ENCODE results near the gene CHAF1A. TPM values are rescaled to one million over a fixed set of nuclear protein-coding genes. Genes with fewer than 3 reads are reported as not detected.

Gene CHAF1A
- total RNA-seq, 1 donor from 2014 or later, result 5.1 TPM

GRCh38 chr19:4448147-4448985 is 45.9 kb downstream of the CHAF1A start:
- Histone ChIP-seq H3K9me3 (replicated peaks) (no peaks in the 10 kb centered on the region), H3K4me1 (peaks cover 16% of the 10 kb centered on the region), H3K36me3 (peaks cover 95% of the 10 kb centered on the region), H3K27me3 (ENCODE audit: low read depth) (no peaks in the 10 kb centered on the region), H3K27ac (replicated peaks) (peak overlapping the region; percentile 78), H3K4me3 (peak overlapping the region; percentile 2)
- DNase-seq, result no peak
- intact Hi-C loops (cut with micrococcal nuclease), result no loop called here
- TF ChIP-seq, protein P1, sequence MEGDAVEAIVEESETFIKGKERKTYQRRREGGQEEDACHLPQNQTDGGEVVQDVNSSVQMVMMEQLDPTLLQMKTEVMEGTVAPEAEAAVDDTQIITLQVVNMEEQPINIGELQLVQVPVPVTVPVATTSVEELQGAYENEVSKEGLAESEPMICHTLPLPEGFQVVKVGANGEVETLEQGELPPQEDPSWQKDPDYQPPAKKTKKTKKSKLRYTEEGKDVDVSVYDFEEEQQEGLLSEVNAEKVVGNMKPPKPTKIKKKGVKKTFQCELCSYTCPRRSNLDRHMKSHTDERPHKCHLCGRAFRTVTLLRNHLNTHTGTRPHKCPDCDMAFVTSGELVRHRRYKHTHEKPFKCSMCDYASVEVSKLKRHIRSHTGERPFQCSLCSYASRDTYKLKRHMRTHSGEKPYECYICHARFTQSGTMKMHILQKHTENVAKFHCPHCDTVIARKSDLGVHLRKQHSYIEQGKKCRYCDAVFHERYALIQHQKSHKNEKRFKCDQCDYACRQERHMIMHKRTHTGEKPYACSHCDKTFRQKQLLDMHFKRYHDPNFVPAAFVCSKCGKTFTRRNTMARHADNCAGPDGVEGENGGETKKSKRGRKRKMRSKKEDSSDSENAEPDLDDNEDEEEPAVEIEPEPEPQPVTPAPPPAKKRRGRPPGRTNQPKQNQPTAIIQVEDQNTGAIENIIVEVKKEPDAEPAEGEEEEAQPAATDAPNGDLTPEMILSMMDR (IDR thresholded peaks at IDR 0.05; ENCODE audit: borderline replicate concordance), result no peak

- H3K9me3 ChIP-seq (replicated peaks), result no peaks in the 10 kb centered on the region
- TF ChIP-seq, protein P1 (IDR thresholded peaks at IDR 0.05; ENCODE audit: borderline replicate concordance), result peak; percentile 46
- peak; percentile 85 for DNase-seq
- H3K36me3 ChIP-seq, result peaks cover 100% of the 10 kb centered on the region
- H3K27ac ChIP-seq (replicated peaks), result peak overlapping the region; percentile 78
- H3K4me3 ChIP-seq, result peak overlapping the region; percentile 2
- intact Hi-C loops (cut with micrococcal nuclease), result no loop called here
- no peaks in the 10 kb centered on the region for H3K27me3 ChIP-seq (ENCODE audit: low read depth)
- peaks cover 22% of the 10 kb centered on the region for H3K4me1 ChIP-seq
These were observed 46.7 kb downstream of the CHAF1A start for GRCh38 chr19:4449022-4449638.

DNA sequence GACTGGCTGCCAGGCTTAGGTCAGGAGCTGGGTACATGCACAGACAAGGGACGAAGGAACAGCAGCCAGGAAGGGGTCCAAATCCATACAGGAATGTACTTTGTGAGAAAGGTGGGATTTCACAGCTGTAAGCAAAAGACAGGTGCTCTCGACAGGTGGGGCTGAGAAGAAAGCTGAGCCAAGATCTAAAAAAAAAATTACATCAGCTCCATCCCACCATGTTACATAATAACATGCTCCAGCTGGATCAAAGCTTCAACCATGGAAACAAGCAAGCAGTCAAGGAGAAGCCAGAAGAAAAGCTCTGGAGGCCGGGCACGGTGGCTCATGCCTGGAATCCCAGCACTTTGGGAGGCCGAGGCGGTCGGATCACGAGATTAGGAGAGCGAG is 47.2 kb downstream of the CHAF1A start:
- intact Hi-C loops (cut with micrococcal nuclease), result no loop called here
- Histone ChIP-seq H3K4me1 (peaks cover 27% of the 10 kb centered on the region), H3K9me3 (replicated peaks) (no peaks in the 10 kb centered on the region), H3K27me3 (ENCODE audit: low read depth) (no peaks in the 10 kb centered on the region), H3K27ac (replicated peaks) (peak overlapping the region; percentile 78), H3K36me3 (peaks cover 98% of the 10 kb centered on the region), H3K4me3 (no peak overlapping the region)
- DNase-seq, result no peak
- TF ChIP-seq, protein P1 (IDR thresholded peaks at IDR 0.05; ENCODE audit: borderline replicate concordance), result no peak

GRCh38 chr19:4452230-4452990 is 50.0 kb downstream of the CHAF1A start:
- no peak for DNase-seq
- Histone ChIP-seq H3K4me3 (no peak overlapping the region), H3K9me3 (replicated peaks) (no peaks in the 10 kb centered on the region), H3K27me3 (ENCODE audit: low read depth) (no peaks in the 10 kb centered on the region), H3K27ac (replicated peaks) (peak overlapping the region; percentile 56), H3K36me3 (peaks cover 70% of the 10 kb centered on the region), H3K4me1 (peaks cover 52% of the 10 kb centered on the region)
- TF ChIP-seq, protein P1 (IDR thresholded peaks at IDR 0.05; ENCODE audit: borderline replicate concordance), result no peak
- intact Hi-C loops (cut with micrococcal nuclease), result no loop called here
